ENCODE measurements around the gene PLPP7. TPM values are rescaled to one million over a fixed set of nuclear protein-coding genes. Genes with fewer than 3 reads are reported as not detected.
"Not testable (repeated sequence)": the region's sequence is repeated elsewhere in the genome, so short reads cannot be mapped to it uniquely, and the experiment has no call there.

The PLPP7 gene
- polyA plus RNA-seq, 2 of the 4 experiments (the other 2 are of a cell fraction) = 0.08 TPM; not detected in 1

DNA sequence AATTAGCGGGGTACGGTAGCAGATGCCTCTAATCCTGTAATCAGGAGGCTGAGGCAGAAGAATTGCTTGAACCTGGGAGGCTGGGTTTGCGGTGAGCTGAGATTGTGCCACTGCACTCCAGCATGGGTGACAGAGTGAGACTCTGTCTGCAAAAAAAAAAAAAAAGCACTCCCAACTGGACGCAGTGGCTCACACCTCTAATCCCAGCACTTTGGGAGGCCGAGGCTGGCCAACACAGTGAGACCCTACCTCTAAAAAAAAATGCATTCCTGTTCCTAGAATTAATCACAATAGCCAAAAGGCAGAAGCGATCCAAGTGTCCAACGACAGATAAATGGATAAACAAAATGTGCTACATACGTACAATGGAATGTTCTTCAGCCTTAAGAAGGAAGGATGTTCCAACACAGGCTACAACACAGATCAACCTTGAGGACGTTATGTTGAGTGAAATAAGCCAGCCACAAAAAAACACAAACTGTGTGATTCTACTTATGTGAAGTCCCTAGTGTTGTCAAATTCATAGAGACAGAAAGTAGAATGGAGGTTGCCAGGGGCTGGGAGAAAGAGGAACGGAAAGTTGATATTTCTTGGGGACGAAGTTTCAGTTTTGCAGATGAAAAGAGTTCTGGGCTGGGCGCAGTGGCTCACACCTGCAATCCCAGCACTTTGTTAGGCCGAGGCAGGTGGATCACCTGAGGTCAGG, 27.0 kb upstream of the PLPP7 start:
- no peak for FAIRE-seq
- no peaks in the 10 kb centered on the region for H3K9me3 ChIP-seq
- no peak for DNase-seq (ENCODE audit: low read depth in 1 of 2, low spot score in 1 of 2)
- no peak for TF ChIP-seq POLR2A (IDR thresholded peaks at IDR 0.05; ENCODE audit: low read length)
- TF ChIP-seq JUNB (IDR thresholded peaks at IDR 0.05) = no peak
- TF ChIP-seq RAD21 (conservative IDR thresholded peaks at IDR 0.05 in 1 of 2, IDR thresholded peaks at IDR 0.05 in 1 of 2) = no peak
- no peak for TF ChIP-seq GATA3 (IDR thresholded peaks at IDR 0.05; ENCODE audit: borderline replicate concordance)
- no peak for TF ChIP-seq ESRRA (IDR thresholded peaks at IDR 0.05; ENCODE audit: borderline replicate concordance, low read length)
- TF ChIP-seq, protein P1, sequence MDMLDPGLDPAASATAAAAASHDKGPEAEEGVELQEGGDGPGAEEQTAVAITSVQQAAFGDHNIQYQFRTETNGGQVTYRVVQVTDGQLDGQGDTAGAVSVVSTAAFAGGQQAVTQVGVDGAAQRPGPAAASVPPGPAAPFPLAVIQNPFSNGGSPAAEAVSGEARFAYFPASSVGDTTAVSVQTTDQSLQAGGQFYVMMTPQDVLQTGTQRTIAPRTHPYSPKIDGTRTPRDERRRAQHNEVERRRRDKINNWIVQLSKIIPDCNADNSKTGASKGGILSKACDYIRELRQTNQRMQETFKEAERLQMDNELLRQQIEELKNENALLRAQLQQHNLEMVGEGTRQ (IDR thresholded peaks at IDR 0.05) = no peak
- no peak for TF ChIP-seq FOSB (CRISPR knock-in tag; IDR thresholded peaks at IDR 0.05)
- no peak for TF ChIP-seq CBX2 (IDR thresholded peaks at IDR 0.05; ENCODE audit: borderline replicate concordance, low read depth)
- TF ChIP-seq, protein P2, sequence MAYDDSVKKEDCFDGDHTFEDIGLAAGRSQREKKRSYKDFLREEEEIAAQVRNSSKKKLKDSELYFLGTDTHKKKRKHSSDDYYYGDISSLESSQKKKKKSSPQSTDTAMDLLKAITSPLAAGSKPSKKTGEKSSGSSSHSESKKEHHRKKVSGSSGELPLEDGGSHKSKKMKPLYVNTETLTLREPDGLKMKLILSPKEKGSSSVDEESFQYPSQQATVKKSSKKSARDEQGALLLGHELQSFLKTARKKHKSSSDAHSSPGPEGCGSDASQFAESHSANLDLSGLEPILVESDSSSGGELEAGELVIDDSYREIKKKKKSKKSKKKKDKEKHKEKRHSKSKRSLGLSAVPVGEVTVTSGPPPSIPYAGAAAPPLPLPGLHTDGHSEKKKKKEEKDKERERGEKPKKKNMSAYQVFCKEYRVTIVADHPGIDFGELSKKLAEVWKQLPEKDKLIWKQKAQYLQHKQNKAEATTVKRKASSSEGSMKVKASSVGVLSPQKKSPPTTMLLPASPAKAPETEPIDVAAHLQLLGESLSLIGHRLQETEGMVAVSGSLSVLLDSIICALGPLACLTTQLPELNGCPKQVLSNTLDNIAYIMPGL (CRISPR knock-in tag; IDR thresholded peaks at IDR 0.05; ENCODE audit: borderline replicate concordance) = no peak
- no peak for TF ChIP-seq SREBF2 (IDR thresholded peaks at IDR 0.05)
- no peak for TF ChIP-seq MAFK (IDR thresholded peaks at IDR 0.05; ENCODE audit: partially characterized antibody)
- TF ChIP-seq JUN (IDR thresholded peaks at IDR 0.05) = no peak
- TF ChIP-seq, protein P3, sequence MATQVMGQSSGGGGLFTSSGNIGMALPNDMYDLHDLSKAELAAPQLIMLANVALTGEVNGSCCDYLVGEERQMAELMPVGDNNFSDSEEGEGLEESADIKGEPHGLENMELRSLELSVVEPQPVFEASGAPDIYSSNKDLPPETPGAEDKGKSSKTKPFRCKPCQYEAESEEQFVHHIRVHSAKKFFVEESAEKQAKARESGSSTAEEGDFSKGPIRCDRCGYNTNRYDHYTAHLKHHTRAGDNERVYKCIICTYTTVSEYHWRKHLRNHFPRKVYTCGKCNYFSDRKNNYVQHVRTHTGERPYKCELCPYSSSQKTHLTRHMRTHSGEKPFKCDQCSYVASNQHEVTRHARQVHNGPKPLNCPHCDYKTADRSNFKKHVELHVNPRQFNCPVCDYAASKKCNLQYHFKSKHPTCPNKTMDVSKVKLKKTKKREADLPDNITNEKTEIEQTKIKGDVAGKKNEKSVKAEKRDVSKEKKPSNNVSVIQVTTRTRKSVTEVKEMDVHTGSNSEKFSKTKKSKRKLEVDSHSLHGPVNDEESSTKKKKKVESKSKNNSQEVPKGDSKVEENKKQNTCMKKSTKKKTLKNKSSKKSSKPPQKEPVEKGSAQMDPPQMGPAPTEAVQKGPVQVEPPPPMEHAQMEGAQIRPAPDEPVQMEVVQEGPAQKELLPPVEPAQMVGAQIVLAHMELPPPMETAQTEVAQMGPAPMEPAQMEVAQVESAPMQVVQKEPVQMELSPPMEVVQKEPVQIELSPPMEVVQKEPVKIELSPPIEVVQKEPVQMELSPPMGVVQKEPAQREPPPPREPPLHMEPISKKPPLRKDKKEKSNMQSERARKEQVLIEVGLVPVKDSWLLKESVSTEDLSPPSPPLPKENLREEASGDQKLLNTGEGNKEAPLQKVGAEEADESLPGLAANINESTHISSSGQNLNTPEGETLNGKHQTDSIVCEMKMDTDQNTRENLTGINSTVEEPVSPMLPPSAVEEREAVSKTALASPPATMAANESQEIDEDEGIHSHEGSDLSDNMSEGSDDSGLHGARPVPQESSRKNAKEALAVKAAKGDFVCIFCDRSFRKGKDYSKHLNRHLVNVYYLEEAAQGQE (IDR thresholded peaks at IDR 0.05) = no peak
- no peak for TF ChIP-seq RNF2 (IDR thresholded peaks at IDR 0.05; ENCODE audit: borderline replicate concordance, low read depth)
- no peak for TF ChIP-seq ZNF302 (CRISPR knock-in tag; IDR thresholded peaks at IDR 0.05)
- TF ChIP-seq HOXB13 (CRISPR knock-in tag; IDR thresholded peaks at IDR 0.05; ENCODE audit: low read depth) = no peak
- no peak for TF ChIP-seq NPAS2 (CRISPR knock-in tag; IDR thresholded peaks at IDR 0.05; ENCODE audit: borderline replicate concordance)
- TF ChIP-seq FOSL2 (IDR thresholded peaks at IDR 0.05) = no peak
- TF ChIP-seq FOSL2 (CRISPR knock-in tag; IDR thresholded peaks at IDR 0.05) = no peak
- TF ChIP-seq, protein P4, sequence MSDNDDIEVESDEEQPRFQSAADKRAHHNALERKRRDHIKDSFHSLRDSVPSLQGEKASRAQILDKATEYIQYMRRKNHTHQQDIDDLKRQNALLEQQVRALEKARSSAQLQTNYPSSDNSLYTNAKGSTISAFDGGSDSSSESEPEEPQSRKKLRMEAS (IDR thresholded peaks at IDR 0.05) = no peak
- no peak overlapping the region for H3K27ac ChIP-seq
- no peak overlapping the region for H3K4me3 ChIP-seq
- no peaks in the 10 kb centered on the region for H3K4me1 ChIP-seq
- no peak overlapping the region for H3K4me2 ChIP-seq
- ATAC-seq = no peak
- WGBS (ENCODE audit: missing lambda C conversion rate) = 79% methylated on average over 13 of the region's 13 CpGs
- ChIA-PET CTCF (interaction anchor here (0.7 to 1.4 kb wide), 3 partner anchors 10 to 74 kb away, joined by 3 to 4 read pairs (median 3); no protein-coding TSS in a partner anchor), POLR2A (no interaction called here)

DNA sequence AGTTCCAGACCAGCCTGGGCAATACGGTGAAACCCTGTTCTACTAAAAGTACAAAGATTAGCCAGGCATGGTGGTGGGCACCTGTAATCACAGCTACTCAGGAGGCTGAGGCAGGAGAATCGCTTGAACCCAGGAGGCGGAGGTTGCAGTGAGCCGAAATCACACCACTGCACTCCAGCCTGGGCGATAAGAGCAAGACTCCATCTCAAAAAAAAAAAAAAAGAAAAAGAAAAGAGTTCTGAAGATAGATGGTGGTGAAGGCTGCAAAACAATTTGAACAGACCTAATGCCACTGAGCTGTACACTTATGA, 26.5 kb upstream of the PLPP7 start:
- H3K4me2 ChIP-seq; ATAC-seq; H3K27ac ChIP-seq; H3K4me1 ChIP-seq; H3K4me3 ChIP-seq; DNase-seq (ENCODE audit: low read depth in 1 of 2, low spot score in 1 of 2); FAIRE-seq; H3K9me3 ChIP-seq; POLR2A ChIA-PET: not testable (repeated sequence)
- 89% methylated on average over 5 of the region's 5 CpGs for WGBS (ENCODE audit: missing lambda C conversion rate)
- CTCF ChIA-PET = interaction anchor here (0.7 kb wide), 1 partner anchor 10 kb away, joined by 3 read pairs; no protein-coding TSS in a partner anchor

Measured in A549 (cell line).